HG02610 (cell line): Measurements from ENCODE around the gene CABCOCO1.

Experiments
- ATAC-seq: cut with Tn5 transposase; IDR thresholded peaks from one replicate; pipeline ENCODE4 v1.9.1; 2021; ENCODE audit warnings: mild to moderate bottlenecking, moderate library complexity; ENCODE audit not compliant: unreplicated experiment

Gene CABCOCO1

DNA sequence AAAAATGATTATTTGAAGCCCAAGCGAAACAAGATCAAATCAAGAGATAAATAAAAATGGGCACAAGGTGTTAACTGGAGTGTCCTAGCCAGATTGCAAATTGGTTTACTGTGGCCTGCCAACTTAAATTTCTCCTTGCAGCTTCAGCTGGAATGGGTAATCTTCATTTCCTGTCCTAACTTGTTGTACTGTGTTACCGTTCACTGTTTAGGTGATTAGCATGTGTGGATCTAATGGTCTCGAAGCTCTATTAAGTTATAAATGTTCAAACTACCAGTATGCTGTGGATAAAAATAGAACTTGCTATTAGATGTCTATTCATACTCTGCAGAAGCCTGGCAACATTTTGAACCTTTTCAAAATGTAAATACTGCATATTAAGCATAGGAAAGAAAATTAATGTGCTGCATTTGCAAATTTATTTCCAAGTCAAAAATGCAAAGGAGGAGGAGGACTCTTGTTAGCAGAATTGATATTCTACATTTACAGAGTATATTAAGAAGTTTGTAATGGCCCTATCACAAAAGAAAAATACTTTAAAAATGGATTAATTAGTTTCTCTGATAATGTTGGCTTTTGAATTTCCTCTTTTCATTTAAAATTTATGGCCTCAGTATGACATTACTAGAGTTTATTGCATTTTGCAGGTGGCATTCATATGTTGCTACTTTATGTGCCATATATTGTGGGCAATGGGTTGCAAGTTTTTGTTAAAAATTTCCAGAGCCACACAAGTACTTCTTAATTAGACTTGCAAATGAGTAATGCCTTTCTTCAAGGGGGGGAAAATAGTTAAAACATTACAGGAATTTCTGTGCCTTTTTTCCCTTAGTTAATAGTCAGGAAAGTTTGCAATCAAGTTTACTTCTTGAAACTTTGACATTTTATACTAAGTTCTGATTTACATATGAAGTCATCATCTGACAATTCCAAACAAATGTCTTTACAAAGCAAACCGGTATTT is 92.1 kb downstream of the CABCOCO1 start:
- ATAC-seq, result no peak

DNA sequence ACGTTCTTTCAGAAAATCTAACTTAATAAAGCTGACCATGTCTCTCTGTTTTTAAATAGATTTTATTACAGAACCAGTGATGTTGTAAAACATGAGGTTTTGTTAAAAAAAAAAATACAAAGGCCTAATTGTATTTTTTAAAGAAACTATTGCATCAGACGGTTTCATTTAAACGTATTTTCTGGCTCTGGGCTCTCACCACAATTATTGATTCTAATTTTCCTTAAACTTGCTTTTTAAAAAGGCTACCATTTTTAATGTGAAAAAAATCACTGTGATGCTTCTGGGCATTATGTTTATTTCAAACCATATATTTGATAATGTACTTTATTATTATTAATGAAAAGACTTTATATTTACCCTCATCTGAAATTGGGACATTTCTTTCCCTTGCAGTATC is 94.3 kb downstream of the CABCOCO1 start:
- no peak for ATAC-seq

DNA sequence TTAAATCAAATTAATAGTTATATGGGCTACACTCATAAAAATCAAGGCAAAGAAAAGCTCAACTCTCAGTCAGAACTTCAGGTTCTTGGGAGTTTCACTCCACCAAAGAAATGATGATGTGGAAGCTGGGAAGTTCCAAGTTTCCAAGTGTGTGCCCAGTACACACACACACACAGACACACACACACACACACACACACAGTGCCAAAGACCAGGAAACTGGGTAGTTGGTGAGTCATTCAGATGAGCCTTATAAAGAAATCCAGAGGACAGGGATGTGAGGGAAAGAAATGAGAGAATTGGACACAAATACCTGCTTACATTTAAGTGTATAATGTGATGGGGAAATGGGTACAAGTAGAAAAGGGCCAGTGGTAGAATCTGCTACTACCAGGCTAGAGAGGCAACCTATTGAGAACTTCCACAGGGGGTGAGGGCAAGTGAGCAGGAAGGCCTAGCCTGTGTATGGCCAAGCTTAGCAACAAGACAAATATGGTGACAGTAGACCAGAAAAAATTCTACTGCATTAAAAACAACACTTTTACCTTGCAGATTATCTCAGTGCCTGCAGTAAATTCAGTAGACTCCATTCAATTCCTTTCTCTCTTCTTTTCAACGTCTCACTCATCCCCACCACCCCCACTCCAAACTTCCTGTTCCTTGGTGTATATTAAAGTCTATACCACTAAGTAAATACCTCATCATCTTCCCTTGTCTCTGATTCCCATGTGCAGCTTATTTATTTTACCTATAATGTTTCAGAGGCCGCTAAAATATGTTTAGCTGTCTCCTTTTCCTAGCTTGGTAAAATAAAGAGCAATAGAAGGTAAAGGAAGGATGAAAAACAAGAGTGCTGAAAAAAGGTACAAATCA is 95.0 kb downstream of the CABCOCO1 start:
- ATAC-seq, result no peak

DNA sequence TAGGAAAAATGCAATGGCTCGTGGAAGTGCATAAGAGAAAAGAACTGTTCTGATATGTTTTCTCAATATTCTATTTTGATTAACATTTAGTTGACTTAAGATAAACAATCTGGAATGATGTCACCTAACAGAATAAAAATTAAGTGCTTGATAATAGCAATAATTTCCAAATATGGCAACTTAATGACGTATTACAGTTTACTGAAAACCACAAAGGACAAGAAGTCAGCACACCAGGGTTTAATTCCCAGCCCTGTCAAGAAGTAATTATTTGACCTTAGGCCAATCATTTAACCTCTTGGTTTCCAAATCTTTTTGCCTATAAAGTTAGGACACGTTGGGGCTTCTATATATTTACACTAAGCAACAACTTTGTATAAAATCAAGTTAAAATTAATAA is 95.7 kb downstream of the CABCOCO1 start:
- ATAC-seq, result no peak

DNA sequence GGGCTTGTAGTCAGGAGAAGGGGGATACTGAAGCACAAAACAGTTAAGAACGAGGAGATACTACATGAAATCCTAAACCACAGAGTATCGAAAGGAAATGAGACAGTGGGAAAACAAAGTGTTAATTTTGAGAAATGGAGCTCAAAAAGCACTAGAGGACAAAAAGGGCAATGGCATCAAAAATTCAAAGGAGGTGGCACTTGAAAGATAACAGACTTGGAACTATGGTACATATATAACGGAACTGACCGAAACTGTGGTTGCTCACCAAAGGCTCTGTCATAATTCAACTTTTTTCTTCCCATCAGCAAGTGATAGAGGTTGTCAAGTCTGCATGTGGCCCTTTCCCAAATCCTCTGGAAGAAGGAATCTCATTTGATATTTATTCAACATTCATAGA is 97.0 kb downstream of the CABCOCO1 start:
- no peak for ATAC-seq

DNA sequence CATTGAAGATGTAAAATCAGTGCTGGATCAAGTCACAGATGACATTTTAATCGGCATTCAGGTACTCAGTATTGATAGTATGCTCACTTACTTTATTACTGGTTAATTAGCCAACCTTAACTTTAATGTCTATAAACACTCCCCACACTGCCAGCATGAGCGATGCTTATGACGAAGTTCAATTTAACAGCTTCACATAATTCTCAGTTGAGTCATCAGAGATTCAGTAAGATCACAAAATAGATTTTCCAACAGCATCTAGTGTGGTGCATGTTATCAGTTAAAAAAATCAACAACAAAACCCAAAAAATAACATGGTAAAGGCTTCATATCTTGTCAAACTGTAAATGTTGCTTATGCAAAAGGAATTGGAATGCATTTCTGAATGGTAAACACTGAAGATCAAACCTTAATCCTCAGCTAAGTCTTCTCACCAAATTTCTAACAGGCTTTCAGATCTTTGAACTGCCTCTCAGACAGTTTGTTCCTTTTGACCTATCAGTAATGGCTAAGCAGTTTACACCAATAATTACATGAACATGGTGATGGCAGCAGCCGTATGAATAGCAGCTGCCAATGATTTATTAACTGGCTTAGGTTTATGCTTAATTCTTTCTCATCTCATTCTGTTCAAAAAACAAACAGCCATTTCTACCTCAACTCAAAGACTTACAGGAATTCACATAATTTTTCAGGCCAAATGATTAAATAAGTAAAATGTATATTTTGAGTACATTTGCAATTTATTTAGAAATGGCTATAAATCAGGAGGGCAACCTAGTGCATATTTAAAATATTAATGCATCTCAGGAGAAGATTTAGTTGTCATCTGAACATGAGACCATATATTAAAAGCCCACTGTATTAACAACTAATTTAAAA is 98.5 kb downstream of the CABCOCO1 start:
- ATAC-seq, result no peak

DNA sequence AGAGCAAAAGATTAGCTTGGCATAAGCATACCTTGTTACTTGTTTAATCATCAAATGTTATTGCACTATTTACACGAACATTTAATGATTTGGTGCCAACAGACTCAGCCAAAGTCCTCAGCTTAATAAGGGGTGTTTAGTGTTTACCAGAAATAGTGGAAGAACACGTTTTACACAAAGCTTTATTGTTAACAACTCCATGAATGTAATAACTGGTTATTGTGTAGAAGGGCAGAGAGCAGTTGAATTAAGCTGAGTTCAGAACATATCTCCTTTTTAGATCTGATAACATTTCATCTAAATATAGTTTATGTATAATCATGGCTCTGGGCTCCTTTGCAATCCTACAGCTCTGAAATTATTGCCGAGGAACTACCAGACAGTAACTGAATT is 99.1 kb downstream of the CABCOCO1 start:
- ATAC-seq, result no peak

DNA sequence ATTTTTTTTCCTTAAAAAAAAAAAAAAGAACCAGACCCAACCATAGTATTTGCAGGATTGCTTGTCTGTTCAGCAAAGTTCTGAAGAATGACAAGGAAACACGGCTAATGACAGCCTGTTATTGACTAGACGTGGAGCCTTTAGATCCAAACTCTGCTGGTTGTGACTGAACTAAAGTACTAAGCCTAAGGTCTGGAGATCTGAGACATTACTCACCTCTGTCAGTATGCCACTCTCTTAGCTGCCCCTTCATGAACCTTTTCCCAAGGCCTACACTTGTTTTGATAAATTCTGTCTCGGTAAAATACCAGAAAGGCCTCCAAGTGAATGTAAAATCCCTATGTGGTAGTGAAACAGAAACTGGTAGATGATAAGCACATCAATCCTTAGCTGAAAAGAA is 101.0 kb downstream of the CABCOCO1 start:
- ATAC-seq, result no peak

DNA sequence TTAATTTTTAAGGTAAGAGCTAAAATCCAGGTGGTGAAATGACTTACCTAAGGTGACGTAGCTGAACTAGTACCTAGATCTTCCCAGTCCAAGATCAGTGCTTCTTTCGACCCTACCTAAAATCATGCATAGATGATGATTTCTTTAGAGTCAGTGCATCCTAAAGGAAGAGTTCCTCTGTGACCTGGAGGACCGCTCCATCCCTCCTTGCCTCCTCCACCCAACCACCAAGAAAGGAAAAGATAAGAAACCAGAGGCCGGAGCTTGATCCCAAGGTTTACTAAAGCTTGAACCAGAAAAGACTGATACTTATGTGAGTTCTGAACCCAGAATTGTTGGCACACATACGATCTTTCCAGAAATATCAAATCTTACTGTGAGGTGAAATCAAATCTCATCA is 101.8 kb downstream of the CABCOCO1 start:
- no peak for ATAC-seq

DNA sequence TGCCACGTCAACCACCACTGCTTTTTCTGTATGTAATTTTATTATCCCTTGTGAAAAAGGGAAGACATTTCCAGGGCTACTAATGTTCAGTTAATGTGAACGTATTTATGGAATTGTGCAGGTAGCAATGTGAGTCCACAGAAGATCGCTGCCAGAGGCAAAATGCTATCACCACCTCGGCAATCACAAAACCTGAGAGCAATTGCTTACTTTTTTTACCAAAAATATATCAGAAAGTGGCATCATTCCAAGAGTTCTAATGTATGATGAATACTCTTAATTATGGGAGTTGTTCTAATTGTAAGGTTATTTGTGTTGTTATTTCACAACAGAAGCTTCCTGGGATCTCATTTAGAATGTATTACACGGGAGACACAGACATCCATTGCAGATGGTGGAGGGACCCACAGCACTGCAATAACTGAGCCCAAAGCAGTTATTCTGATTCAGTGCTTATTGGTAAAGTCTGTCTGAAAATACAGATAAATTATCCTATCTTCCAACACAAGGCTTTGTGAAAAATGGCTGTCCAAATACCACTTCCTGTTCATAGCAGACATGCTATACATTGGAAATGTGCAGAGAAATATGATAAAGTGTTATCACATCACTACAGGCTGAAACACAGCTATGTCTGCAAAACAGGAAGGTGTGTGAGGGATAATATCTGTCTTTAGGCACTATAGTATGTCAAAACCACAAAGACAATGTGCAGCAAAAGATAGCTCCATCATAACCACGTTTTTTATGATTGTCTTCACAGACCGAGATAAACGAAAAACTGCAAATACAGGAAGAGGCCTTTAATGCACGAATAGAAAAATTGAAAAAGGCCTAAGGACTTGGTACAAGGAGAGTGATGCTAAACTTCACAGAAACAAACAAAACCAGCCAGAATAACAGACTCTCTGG is 102.7 kb downstream of the CABCOCO1 start:
- ATAC-seq, result no peak

DNA sequence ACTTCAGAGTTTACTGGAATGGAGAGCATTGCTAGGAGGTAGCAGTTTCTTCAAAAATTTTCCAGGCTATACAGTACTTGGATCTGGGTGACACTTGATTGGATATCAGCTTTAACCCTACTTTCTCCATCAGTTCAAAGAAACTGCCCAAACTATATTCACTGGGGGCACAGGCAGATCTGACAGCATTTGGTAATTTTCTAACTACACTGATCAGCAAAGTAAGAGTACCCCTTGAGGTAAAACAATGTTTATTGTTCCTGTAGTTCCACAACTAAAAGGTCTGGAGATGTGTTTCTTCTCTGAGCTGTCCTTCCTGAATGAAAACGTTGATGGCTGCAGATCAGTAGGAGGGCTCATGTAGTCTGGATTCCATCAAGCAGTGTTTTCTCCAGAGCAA is 104.2 kb downstream of the CABCOCO1 start:
- ATAC-seq, result no peak

DNA sequence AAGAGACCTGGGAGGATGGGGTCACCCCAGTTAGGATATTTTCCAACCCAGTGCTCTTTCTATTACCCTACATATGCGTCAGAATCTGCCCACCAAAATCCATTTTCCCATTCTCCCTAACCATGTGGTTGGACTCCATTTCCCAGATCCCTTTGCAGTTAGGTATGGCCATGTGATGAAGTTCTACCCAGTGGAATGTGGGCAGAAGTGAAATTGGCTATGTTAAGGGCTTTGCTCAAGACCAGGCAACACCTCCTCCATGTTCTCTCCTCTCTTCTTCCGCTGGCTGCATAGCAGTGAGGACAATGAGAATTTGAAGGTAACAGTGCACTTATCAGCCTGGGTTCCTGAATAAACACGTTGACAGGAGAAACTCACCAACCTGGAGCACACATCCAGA is 111.3 kb downstream of the CABCOCO1 start:
- no peak for ATAC-seq

DNA sequence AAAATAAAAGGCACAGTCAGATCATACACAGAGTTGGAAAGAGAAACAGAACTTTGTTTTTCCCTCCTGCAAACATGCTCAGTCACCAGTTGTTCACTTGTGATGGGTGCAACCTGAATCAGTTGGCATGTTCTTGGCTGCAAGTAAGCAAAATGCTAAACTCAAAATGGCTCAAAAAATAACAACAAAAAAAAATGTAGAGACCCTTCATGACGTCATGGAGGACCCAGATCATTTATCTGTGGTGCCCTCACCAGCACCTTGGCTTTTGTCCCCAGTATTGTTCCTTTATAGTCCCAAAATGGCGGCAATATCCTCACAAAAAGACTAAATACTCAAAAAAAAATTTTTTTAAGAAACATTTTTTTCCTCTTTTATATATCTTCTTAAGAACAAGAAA is 112.4 kb downstream of the CABCOCO1 start:
- no peak for ATAC-seq

DNA sequence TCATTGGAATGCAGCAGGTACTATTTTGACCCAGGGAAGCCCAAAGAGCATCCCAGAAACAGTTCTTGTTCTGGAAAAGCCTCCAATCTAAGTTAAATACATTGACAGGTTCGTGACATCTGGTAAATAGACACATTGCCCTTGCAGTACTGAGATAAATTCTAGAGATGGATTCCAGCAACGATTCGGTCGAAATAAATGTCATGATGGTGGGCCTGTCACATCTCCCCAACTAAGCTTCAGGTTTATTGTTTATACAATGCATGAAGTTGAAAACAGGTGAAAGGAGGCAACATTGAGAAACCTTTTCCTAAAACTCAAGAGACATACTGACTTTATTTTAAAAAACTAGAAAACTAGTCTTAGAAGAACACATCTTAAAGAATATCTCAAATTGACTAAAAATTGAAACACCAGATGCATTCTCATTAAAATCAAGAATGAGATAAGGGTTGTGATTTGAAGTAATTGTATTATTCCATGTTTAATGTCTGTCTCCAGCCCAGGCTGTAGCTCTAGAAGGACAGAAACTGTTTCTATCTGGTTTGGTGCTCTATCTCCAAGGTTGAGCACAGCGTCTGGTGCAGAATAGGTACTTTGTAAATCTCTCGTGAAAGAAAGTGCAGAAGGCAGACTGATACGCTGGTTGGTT is 114.0 kb downstream of the CABCOCO1 start:
- no peak for ATAC-seq

DNA sequence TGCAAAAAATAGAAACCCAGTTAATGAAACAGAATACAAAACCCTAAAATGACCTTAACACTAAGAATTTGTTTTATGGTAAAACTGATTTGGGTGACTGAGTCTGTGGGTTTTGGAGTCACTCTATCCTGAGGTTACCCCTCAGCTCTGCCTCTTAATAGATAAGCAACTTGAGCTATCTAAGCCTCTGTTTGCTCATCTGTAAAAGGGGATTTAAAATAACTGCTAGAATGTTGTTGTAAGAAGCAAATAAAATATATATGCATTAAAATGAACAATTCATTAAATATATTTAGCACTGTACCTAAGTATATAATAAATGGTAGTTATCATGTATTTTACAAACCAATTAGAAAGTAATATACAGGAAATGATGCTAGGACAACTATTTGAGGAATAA is 115.4 kb downstream of the CABCOCO1 start:
- ATAC-seq, result no peak

DNA sequence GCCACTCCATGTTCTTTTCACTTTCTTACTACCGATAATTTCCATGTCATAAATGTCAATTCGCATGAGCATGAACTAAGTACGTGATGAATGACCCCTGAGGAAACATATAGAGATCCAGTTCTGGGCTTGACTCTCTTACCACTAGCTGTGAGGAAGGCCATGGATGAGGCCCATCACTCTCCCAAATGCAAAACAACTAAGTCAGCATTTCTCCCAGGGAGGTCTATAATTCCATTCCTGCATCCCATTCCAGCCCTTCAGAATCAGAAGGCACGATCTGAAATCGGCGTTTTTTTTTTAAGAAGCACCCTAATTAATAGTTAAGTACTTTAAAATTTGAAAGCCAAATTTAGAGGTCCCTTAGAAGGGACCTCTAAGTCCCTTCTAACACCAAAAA is 116.5 kb downstream of the CABCOCO1 start:
- ATAC-seq, result no peak

DNA sequence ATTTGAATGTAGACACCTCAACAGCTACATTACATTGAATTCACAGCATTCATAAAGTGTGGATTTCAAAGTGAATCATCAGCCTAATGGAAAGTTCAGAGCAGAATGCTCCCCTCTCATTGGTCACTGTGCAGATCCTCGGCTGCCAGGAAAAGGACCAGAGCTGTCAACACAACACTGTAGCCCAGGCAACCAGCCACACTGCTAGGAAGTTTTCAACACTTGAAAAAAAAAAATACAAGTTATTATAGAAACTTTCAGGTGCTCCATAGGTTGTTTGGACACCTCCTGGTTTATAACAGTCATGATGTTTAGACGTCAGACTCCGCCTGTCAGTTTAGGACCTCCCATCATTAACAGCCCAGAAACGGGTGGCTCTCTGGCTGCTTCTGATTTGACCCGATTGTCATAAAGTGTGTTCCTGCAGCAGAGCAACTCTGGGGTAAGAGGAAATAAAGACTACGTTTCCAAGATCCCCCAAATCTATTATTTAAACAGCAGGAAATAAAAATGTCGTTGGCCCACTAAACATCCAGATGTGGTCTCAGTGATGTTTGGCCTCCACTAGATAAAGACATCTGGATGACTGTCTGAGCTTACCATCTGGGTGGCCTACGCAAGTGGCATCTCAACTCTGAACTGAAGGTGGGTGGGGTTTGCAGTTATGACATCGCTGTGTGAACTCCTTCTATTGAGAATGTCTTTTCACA is 117.4 kb downstream of the CABCOCO1 start:
- no peak for ATAC-seq

DNA sequence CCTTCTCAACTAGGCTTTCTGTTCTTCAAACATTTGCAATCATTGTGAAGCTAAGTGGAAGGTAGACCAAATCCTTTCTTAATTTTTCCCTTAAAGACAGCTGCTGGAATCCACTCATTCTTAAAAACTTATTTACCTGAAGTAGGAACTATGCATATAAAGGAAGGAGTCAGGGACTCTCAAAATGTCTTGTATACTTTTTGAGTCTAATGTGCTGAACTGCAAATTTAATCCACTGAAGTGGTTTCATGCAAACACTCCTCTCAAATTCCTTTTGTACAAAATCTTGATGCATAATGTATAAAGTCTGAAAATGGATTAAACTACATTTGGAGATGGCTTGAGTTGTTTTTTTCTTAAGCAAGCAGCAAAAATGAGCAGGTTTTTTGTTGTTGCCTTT is 118.0 kb downstream of the CABCOCO1 start:
- ATAC-seq, result no peak

DNA sequence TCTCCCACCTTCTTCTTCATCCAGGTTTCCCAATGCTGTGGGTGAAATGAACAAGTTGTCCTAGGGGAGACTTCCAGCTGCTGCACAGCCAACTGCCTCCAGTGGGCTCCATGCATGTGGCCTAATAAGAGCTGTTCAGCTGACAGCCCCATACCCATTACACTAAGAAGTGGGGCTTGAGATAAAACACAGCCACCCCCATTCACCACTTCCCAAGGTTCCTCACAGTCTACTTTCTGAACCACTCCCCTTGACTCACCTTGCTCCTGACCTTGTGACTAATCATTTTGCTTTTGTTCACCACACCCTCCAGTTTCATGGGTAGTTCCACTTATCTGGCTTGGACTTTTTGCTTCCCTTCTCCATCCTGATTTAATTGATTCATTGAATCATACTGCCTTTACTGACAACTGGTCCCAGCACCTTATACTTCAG is 119.3 kb downstream of the CABCOCO1 start:
- ATAC-seq, result no peak
